Endometrial microvascular endothelial cells (primary cell): ENCODE measurements around the gene FTCDNL1. TPM values are rescaled to one million over a fixed set of nuclear protein-coding genes. Genes with fewer than 3 reads are reported as not detected.

Source experiments
- in situ Hi-C: cut with HindIII; loops from 2 replicates; pipeline ENCODE4 v1.10.0; 2017; ENCODE audit warnings: low sequenced_read_pairs, low pct_unique_long_range_greater_than_20kb; ENCODE audit errors: inconsistent ontology term
- total RNA-seq: library from RNA; depleted of rRNA; stranded (reverse); fragments of >200 nt; gene quantifications from one replicate; pipeline ENCODE4 v1.2.3, GENCODE V29; 2015; ENCODE audit errors: inconsistent ontology term

FTCDNL1 gene
- total RNA-seq, 1 donor from 2014 or later = 0.09 TPM

GRCh38 chr2:199798831-199799580, 52.0 kb downstream of the FTCDNL1 start:
- in situ Hi-C loops = no loop called here

- in situ Hi-C loops = no loop called here
These were observed 53.3 kb downstream of the FTCDNL1 start for GRCh38 chr2:199797431-199798403.

- in situ Hi-C loops = no loop called here
These were observed 58.6 kb downstream of the FTCDNL1 start for GRCh38 chr2:199792381-199792780.

- in situ Hi-C loops = no loop called here
These were observed 59.7 kb downstream of the FTCDNL1 start for GRCh38 chr2:199791326-199791725.

GRCh38 chr2:199784512-199784911, 66.5 kb downstream of the FTCDNL1 start:
- in situ Hi-C loops = no loop called here

- in situ Hi-C loops = no loop called here
These were observed 71.4 kb downstream of the FTCDNL1 start for GRCh38 chr2:199779589-199779988.

- in situ Hi-C loops = no loop called here
These were observed 72.3 kb downstream of the FTCDNL1 start for GRCh38 chr2:199778655-199779054.

GRCh38 chr2:199777916-199778315, 73.1 kb downstream of the FTCDNL1 start:
- in situ Hi-C loops = no loop called here

- in situ Hi-C loops = no loop called here
These were observed 73.7 kb downstream of the FTCDNL1 start for GRCh38 chr2:199777315-199777714.

GRCh38 chr2:199775267-199775666, 75.7 kb downstream of the FTCDNL1 start:
- in situ Hi-C loops = no loop called here

GRCh38 chr2:199772035-199772976, 78.7 kb downstream of the FTCDNL1 start:
- in situ Hi-C loops = no loop called here

- in situ Hi-C loops = no loop called here
These were observed 80.3 kb downstream of the FTCDNL1 start for GRCh38 chr2:199770716-199771115.

GRCh38 chr2:199765646-199766045, 85.3 kb downstream of the FTCDNL1 start:
- in situ Hi-C loops = no loop called here

GRCh38 chr2:199764273-199764800, 86.7 kb downstream of the FTCDNL1 start:
- in situ Hi-C loops = no loop called here

- in situ Hi-C loops = no loop called here
These were observed 88.0 kb downstream of the FTCDNL1 start for GRCh38 chr2:199762963-199763362.

- in situ Hi-C loops = no loop called here
These were observed 90.4 kb downstream of the FTCDNL1 start for GRCh38 chr2:199760574-199760973.

- in situ Hi-C loops = no loop called here
These were observed 93.6 kb downstream of the FTCDNL1 start for GRCh38 chr2:199757233-199757870.

- in situ Hi-C loops = no loop called here
These were observed 94.2 kb downstream of the FTCDNL1 start for GRCh38 chr2:199756743-199757142.
